HepG2 (cell line): ENCODE results near the gene RAB34. TPM values are rescaled to one million over a fixed set of nuclear protein-coding genes. Genes with fewer than 3 reads are reported as not detected.

Experiments
- ARID3A ChIP-seq: IDR thresholded peaks from 2 replicates; pipeline ENCODE4 v1.6.1; 2012; ENCODE audit warnings: low read depth, low read length, improper control_type of control experiment
- CEBPG ChIP-seq: IDR thresholded peaks from 2 replicates; pipeline ENCODE4 v1.6.1; 2016
- DNMT3B ChIP-seq: conservative IDR thresholded peaks from 2 replicates; pipeline ENCODE4 v1.6.1; 2016; ENCODE audit warnings: missing biosample characterization, control low read depth
- FOXK2 ChIP-seq: fragments of 450-650 bp; IDR thresholded peaks from 2 replicates; pipeline ENCODE4 v1.6.1; 2016
- GTF3A ChIP-seq: sonication (generic); formaldehyde crosslinking; conservative IDR thresholded peaks from 2 replicates; pipeline ENCODE4 v1.4.0; 2020; ENCODE audit warnings: mild to moderate bottlenecking, missing genetic modification reagents
- MED1 ChIP-seq: sonication (generic); formaldehyde crosslinking; IDR thresholded peaks from 2 replicates; pipeline ENCODE4 v1.4.0; 2020; ENCODE audit warnings: missing genetic modification reagents
- PTBP1 ChIP-seq: fragments of 200-400 bp; formaldehyde crosslinking; IDR thresholded peaks from 2 replicates; pipeline ENCODE4 v1.6.1; 2018; ENCODE audit warnings: low read length, low read depth; ENCODE audit not compliant: poor library complexity, severe bottlenecking
- SMARCC2 ChIP-seq: fragments of 450-650 bp; IDR thresholded peaks from 2 replicates; pipeline ENCODE4 v1.6.1; 2017; ENCODE audit warnings: antibody characterized with exemption, mild to moderate bottlenecking
- STAG1 ChIP-seq: sonication (generic); formaldehyde crosslinking; IDR thresholded peaks from 2 replicates; pipeline ENCODE4 v1.4.0; 2020; ENCODE audit warnings: missing genetic modification reagents
- ZBTB44 ChIP-seq: sonication (generic); formaldehyde crosslinking; IDR thresholded peaks from 2 replicates; pipeline ENCODE4 v1.4.0; 2020; ENCODE audit warnings: missing genetic modification reagents
- ZFX ChIP-seq: sonication (generic); formaldehyde crosslinking; IDR thresholded peaks from 2 replicates; pipeline ENCODE4 v1.4.0; 2020; ENCODE audit warnings: mild to moderate bottlenecking, low read depth, missing genetic modification reagents, moderate library complexity
- ZNF253 ChIP-seq: sonication (generic); formaldehyde crosslinking; IDR thresholded peaks from 2 replicates; pipeline ENCODE4 v1.8.0; 2022; ENCODE audit warnings: mild to moderate bottlenecking, missing genetic modification reagents, borderline replicate concordance
- ZNF451 ChIP-seq: sonication (generic); formaldehyde crosslinking; IDR thresholded peaks from 2 replicates; pipeline ENCODE4 v1.5.0; 2020; ENCODE audit warnings: mild to moderate bottlenecking, missing genetic modification reagents
- ZNF678 ChIP-seq: sonication (generic); formaldehyde crosslinking; IDR thresholded peaks from 2 replicates; pipeline ENCODE4 v1.4.0; 2020; ENCODE audit warnings: mild to moderate bottlenecking, missing genetic modification reagents
- polyA plus RNA-seq, 8 experiments: library from polyadenylated mRNA; depleted of rRNA in 3 of 8; stranded (reverse) in 7 of 8; unstranded in 1 of 8; fragments of >200 nt; fragmentation: Illumina TruSeq in 4 of 8; extraction: Trizol in 4 of 8; gene quantifications; 2 replicates each; pipeline versions ENCODE4 v1.2.1 to v1.2.3, GENCODE V29; 2011 to 2016; ENCODE audit warnings: low read depth in 4 of 8, missing spikeins in 1 of 8, mixed read lengths in 1 of 8; ENCODE audit not compliant: insufficient read depth in 1 of 8
- total RNA-seq, 5 experiments: library from RNA; depleted of rRNA; stranded (reverse); fragments of >200 nt; fragmentation: Illumina TruSeq; extraction: Trizol; gene quantifications; 2 replicates each; pipeline ENCODE4 v1.2.3, GENCODE V29; 2016; ENCODE audit warnings: low read depth in 1 of 5
- TF ChIP-seq, protein P1 (sequence below): sonication (generic); formaldehyde crosslinking; conservative IDR thresholded peaks from 2 replicates; pipeline ENCODE4 v1.8.1; 2023; ENCODE audit warnings: missing genetic modification reagents

RAB34 gene
- total and polyA plus RNA-seq, 2 of the 13 experiments (the other 11 are each of a cell fraction or from before 2014, with no cell fraction given) = 0.49 TPM; not detected in 1

GRCh38 chr17:28728364-28729200 is 10.9 kb upstream of the RAB34 start, which contains the start of gene NEK8 (continued):
- peak; percentile 27; the same call in 1 of the 2 replicates for TF ChIP-seq ARID3A
- TF ChIP-seq ZNF678 = 0 out of 2 replicates have a peak, but pooled peaks have one; percentile 61
- TF ChIP-seq ZNF253 = no peak
- TF ChIP-seq FOXK2 = no peak
- no peak for TF ChIP-seq CEBPG (CRISPR knock-in tag)
- TF ChIP-seq, protein P1, sequence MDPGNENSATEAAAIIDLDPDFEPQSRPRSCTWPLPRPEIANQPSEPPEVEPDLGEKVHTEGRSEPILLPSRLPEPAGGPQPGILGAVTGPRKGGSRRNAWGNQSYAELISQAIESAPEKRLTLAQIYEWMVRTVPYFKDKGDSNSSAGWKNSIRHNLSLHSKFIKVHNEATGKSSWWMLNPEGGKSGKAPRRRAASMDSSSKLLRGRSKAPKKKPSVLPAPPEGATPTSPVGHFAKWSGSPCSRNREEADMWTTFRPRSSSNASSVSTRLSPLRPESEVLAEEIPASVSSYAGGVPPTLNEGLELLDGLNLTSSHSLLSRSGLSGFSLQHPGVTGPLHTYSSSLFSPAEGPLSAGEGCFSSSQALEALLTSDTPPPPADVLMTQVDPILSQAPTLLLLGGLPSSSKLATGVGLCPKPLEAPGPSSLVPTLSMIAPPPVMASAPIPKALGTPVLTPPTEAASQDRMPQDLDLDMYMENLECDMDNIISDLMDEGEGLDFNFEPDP = no peak
- peak; percentile 79 for TF ChIP-seq PTBP1
- no peak for TF ChIP-seq ZNF451
- TF ChIP-seq DNMT3B = no peak
- no peak for TF ChIP-seq GTF3A (CRISPR knock-in tag)
- no peak for TF ChIP-seq SMARCC2
- peak; percentile 87 for TF ChIP-seq ZFX (CRISPR knock-in tag)
- peak; percentile 58; the same call in 1 of the 2 replicates for TF ChIP-seq MED1
- no peak for TF ChIP-seq ZBTB44
- TF ChIP-seq STAG1 (CRISPR knock-in tag) = no peak
